Astrocyte (in vitro differentiated cells and primary cell): ENCODE measurements around the gene THAP3. TPM values are rescaled to one million over a fixed set of nuclear protein-coding genes. Genes with fewer than 3 reads are reported as not detected.

Experiments
- DNase-seq: peaks from one replicate; pipeline ENCODE4 v3.0.0-alpha.2; 2010; ENCODE audit warnings: low read depth
- FAIRE-seq: peaks from 2 replicates; lab custom pipeline; 2011; peaks lifted over from hg19 to GRCh38; lab: Jason Lieb, UNC
- H2AFZ ChIP-seq: 2 replicates; pipeline ENCODE4 v1.6.0; 2012; ENCODE audit warnings: low read depth, low read length, inconsistent platforms
- H3K27ac ChIP-seq: 2 replicates; pipeline ENCODE4 v1.5.1; 2011; ENCODE audit warnings: low read depth, low read length, inconsistent platforms
- H3K27me3 ChIP-seq: 2 replicates; pipeline ENCODE4 v1.6.0; 2011; ENCODE audit warnings: low read length, inconsistent platforms; ENCODE audit not compliant: insufficient read depth
- H3K36me3 ChIP-seq: 2 replicates; pipeline ENCODE4 v1.5.1; 2011; ENCODE audit warnings: low read length, inconsistent platforms; ENCODE audit not compliant: insufficient read depth
- H3K4me1 ChIP-seq: 2 replicates; pipeline ENCODE4 v1.5.1; 2011; ENCODE audit warnings: low read length, inconsistent platforms; ENCODE audit not compliant: insufficient read depth
- H3K4me2 ChIP-seq: 2 replicates; pipeline ENCODE4 v1.6.0; 2012; ENCODE audit warnings: low read length, inconsistent platforms
- H3K4me3 ChIP-seq: 2 replicates; pipeline ENCODE4 v1.5.1; 2011; ENCODE audit warnings: low read depth, mild to moderate bottlenecking, low read length, inconsistent platforms; ENCODE audit not compliant: insufficient read depth
- H3K79me2 ChIP-seq: 2 replicates; pipeline ENCODE4 v1.6.0; 2012; ENCODE audit warnings: mild to moderate bottlenecking, low read length, inconsistent platforms; ENCODE audit not compliant: insufficient read depth
- H3K9ac ChIP-seq: 2 replicates; pipeline ENCODE4 v1.6.0; 2012; ENCODE audit warnings: mild to moderate bottlenecking, low read length, inconsistent platforms
- H3K9me3 ChIP-seq: 2 replicates; pipeline ENCODE4 v1.5.1; 2012; ENCODE audit warnings: low read depth, mild to moderate bottlenecking, low read length, inconsistent platforms; ENCODE audit not compliant: insufficient read depth
- H4K20me1 ChIP-seq: 2 replicates; pipeline ENCODE4 v1.6.0; 2012; ENCODE audit warnings: low read length, inconsistent platforms; ENCODE audit not compliant: insufficient read depth
- H3K27ac Mint-ChIP-seq: one replicate; pipeline ENCODE4 v1.8.0; 2021; ENCODE audit warnings: mild to moderate bottlenecking, mixed read lengths; ENCODE audit not compliant: unreplicated experiment
- H3K27me3 Mint-ChIP-seq: one replicate; pipeline ENCODE4 v1.8.0; 2021; ENCODE audit warnings: low read depth, mixed read lengths; ENCODE audit not compliant: unreplicated experiment
- H3K36me3 Mint-ChIP-seq: one replicate; pipeline ENCODE4 v1.8.0; 2021; ENCODE audit warnings: low read depth, mixed read lengths; ENCODE audit not compliant: unreplicated experiment
- H3K4me1 Mint-ChIP-seq: one replicate; pipeline ENCODE4 v1.8.0; 2021; ENCODE audit warnings: low read depth, mixed read lengths; ENCODE audit not compliant: unreplicated experiment
- H3K4me3 Mint-ChIP-seq: one replicate; pipeline ENCODE4 v1.8.0; 2021; ENCODE audit warnings: mild to moderate bottlenecking, moderate library complexity, mixed read lengths; ENCODE audit not compliant: unreplicated experiment
- H3K9me3 Mint-ChIP-seq: one replicate; pipeline ENCODE4 v1.8.0; 2021; ENCODE audit warnings: mild to moderate bottlenecking, mixed read lengths; ENCODE audit not compliant: unreplicated experiment
- EZH2 ChIP-seq: IDR thresholded peaks from 2 replicates; pipeline ENCODE4 v1.6.1; 2012; ENCODE audit warnings: mild to moderate bottlenecking, low read length, inconsistent platforms; ENCODE audit not compliant: insufficient read depth
- total RNA-seq: library from RNA; stranded (reverse); gene quantifications from 2 replicates; pipeline ENCODE4 v1.2.1, GENCODE V29; 2021
- TF ChIP-seq, protein P1 (sequence below): IDR thresholded peaks from 2 replicates; pipeline ENCODE4 v1.5.1; 2011; ENCODE audit warnings: low read depth, mild to moderate bottlenecking, inconsistent platforms, low read length, moderate library complexity; ENCODE audit not compliant: insufficient read depth

The THAP3 gene
- total RNA-seq, 1 donor from 2014 or later = 16.5 TPM

DNA sequence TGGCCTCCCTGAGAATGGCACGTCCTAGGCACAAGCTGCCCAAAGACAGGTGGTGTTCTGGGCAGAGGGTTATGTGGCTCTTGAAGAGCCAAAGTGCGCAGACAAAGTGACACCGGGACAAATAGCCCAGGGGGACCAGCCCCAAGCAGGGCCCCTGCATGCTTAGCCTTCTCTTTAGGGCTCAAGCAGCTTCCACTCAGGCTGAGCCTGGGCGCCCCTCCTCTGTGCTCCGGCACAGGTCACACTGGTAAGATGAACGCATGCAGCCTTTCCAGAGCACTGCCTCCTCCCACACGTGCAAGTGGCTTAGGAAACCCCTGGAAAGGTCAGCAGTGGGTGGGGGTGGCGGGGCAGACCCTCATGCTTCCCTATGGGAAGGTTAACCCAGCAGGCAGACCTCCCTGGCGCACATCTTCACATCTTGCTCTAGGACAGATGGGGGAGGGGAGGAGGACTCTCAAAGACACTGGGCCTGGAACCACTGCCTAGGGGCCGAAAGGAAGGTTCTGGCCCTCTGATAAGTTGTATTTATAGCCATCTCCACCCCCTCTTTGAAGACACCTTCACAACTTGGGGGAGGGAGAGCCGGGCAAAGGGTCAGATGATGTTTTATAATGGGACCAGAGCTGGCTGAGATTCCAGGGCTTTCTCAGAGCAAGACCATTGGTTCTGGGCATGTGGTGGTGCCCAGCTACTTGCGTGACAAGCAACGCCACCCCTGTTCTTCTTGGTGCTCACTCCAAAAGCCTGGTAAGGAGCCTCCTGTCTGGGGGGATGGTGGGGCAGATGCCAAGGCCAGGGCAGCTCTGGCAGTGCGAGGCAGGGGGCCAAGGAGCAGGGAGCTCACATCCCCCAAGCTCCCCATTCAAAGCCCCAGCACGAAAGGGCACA, 27.5 kb upstream of the THAP3 start:
- TF ChIP-seq, protein P1, sequence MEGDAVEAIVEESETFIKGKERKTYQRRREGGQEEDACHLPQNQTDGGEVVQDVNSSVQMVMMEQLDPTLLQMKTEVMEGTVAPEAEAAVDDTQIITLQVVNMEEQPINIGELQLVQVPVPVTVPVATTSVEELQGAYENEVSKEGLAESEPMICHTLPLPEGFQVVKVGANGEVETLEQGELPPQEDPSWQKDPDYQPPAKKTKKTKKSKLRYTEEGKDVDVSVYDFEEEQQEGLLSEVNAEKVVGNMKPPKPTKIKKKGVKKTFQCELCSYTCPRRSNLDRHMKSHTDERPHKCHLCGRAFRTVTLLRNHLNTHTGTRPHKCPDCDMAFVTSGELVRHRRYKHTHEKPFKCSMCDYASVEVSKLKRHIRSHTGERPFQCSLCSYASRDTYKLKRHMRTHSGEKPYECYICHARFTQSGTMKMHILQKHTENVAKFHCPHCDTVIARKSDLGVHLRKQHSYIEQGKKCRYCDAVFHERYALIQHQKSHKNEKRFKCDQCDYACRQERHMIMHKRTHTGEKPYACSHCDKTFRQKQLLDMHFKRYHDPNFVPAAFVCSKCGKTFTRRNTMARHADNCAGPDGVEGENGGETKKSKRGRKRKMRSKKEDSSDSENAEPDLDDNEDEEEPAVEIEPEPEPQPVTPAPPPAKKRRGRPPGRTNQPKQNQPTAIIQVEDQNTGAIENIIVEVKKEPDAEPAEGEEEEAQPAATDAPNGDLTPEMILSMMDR = no peak
- TF ChIP-seq EZH2 = no peak
- Mint-ChIP-seq H3K36me3 (peaks cover 17% of the 10 kb centered on the region), H3K9me3 (no peaks in the 10 kb centered on the region), H3K4me3 (no peak overlapping the region), H3K27ac (no peak overlapping the region), H3K27me3 (no peaks in the 10 kb centered on the region), H3K4me1 (peaks cover 10% of the 10 kb centered on the region)
- Histone ChIP-seq H3K9me3 (no peaks in the 10 kb centered on the region), H3K36me3 (peaks cover 36% of the 10 kb centered on the region), H2AFZ (no peak overlapping the region), H3K27me3 (no peaks in the 10 kb centered on the region), H3K79me2 (peaks cover 94% of the 10 kb centered on the region), H4K20me1 (peaks cover 93% of the 10 kb centered on the region), H3K27ac (no peak overlapping the region), H3K9ac (no peak overlapping the region), H3K4me3 (no peak overlapping the region), H3K4me1 (peaks cover 16% of the 10 kb centered on the region), H3K4me2 (no peak overlapping the region)
- no peak for FAIRE-seq
- DNase-seq = no peak

DNA sequence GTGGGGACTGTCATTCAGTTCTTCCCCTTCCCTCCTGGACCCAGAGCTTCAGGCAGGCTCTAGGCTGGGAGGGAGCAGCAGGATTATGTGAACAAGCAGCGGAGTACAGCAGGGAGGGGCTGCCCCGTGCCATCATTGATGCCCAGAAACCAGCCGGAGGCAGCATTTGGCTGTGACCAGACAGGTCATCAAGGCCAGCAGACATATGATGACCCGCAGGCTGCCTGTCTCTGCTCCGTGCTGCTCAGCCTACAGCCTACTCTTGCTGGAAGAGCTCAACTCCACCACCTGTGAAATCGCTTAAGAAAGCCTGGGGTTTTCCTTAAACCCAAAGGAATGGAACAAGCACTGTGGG, 26.9 kb upstream of the THAP3 start:
- no peak for TF ChIP-seq EZH2
- TF ChIP-seq, protein P1 = no peak
- H3K27ac Mint-ChIP-seq = no peak overlapping the region
- H3K9me3 Mint-ChIP-seq = no peaks in the 10 kb centered on the region
- peaks cover 10% of the 10 kb centered on the region for H3K4me1 Mint-ChIP-seq
- FAIRE-seq (no peak), DNase-seq (no peak)
- Histone ChIP-seq H3K4me1 (peaks cover 16% of the 10 kb centered on the region), H3K9ac (no peak overlapping the region), H3K9me3 (no peaks in the 10 kb centered on the region), H3K27ac (no peak overlapping the region), H2AFZ (no peak overlapping the region), H3K79me2 (peaks cover 92% of the 10 kb centered on the region), H3K36me3 (peaks cover 35% of the 10 kb centered on the region), H3K27me3 (no peaks in the 10 kb centered on the region), H3K4me3 (no peak overlapping the region), H4K20me1 (peaks cover 91% of the 10 kb centered on the region), H3K4me2 (no peak overlapping the region)
- peaks cover 17% of the 10 kb centered on the region for H3K36me3 Mint-ChIP-seq
- H3K4me3 Mint-ChIP-seq = no peak overlapping the region
- H3K27me3 Mint-ChIP-seq = no peaks in the 10 kb centered on the region
